DMS53 (cell line): ENCODE data around the gene PGGHG.

Experiments used
- DNase-seq: peaks from one replicate; lab custom pipeline; 2025; lab: John Stamatoyannopoulos, UW

Gene PGGHG

DNA sequence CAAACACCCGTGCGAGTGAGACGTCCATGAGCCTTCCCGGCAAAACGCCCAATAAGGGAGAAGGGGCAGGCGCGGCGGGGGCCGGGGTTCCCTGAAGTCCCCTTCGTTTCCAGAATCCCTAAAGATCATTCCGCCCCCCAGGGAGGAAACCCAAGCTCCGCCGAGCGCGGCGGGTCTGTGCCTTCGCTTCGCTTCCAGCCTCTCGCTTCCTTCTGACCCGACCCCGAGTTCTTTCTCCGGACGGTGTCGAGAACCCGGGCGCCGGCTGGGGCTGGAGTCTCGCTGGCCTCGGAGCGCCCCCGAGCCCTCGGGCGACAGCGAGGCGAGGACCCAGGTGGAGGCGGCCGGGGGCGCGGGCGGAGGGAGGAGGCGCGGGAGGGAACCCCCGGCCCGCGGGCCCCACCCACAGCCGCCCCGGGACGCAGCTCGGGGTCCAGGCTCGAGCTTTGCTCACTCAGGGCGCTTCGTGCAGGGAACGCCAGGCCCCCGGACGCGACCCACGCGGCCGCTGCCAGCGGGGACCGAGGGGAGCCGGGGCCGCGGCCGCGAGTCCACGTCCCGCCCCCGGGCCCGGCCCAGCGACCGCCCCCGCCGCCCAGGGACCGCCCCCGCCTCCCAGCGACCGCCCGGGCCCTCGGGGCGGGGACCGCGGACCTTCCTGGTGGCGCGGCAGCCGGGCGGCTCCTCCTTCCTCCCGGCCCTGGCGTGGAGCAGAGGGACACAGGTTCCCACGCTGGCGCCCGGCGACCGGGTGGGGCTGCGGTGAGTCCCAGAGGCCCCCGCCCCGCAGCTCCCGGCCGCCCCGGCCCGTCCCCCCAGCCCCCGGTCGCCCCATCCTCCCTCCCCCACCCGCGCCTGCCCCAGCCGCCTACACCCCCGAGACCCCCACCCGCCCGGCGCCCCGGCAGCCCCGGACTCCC is at the start of gene PGGHG:
TSS of gene PGGHG (plus strand) at position 649 of the 920 bp plus-strand sequence. CDS start 691 bp downstream, outside the sequence.
- DNase-seq = peak; percentile 85

DNA sequence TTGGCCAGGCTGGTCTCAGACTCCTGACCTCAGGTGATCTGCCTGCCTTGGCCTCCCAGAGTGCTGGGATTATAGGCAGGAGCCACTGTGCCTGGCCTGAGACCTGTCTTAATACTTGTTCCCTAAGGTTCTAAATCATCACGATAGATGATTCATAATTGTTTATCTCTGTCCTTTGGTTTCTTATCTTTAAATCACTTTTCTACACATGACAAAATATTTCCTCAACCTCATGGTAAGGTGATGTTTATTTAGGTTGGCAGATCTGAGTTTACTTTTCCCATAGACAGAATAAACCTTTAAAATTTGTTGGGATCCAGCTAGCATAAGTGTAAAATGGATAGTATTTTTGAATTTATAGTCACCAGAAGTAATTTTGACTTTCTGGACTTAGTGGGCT is 48.6 kb upstream of the PGGHG start:
- no peak for DNase-seq

DNA sequence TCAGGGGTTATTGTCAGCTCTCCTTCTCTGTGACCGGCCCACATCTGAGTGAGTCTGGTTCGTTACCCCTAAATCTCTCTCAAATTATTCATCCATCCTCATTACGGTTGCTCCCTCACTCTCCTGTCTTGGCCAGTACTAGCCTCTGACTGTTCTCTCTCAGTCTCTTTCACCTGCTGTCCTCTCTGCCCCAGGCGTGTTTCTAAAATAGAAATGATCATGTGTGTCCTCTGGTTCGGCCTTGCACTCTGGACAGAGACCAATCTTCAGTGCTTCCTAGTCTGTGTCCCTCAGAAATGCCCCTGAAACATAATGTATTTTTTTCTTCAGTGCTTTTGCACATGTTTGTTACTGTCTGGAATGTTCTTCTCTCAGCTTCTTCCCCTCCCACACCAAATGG is 47.3 kb upstream of the PGGHG start:
- DNase-seq = no peak

DNA sequence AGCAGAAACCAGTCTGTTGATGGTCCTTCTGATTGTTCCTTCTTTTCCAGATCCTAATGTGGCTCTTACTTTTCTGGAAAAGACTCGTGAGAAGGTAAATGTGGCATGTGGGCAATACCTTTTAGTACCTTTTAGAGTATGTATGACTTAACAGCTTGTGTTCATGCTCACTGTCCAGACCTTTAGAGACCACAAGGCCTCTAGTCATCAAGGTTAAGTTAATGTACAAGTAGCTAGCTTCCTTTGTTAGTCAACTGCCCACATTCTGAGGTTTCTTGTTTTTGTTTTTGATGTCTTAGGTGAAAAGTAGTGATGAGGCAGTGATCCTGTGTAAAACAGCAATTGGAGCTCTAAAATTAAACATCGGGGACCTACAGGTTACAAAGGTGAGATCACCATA is 44.5 kb upstream of the PGGHG start:
- no peak for DNase-seq

DNA sequence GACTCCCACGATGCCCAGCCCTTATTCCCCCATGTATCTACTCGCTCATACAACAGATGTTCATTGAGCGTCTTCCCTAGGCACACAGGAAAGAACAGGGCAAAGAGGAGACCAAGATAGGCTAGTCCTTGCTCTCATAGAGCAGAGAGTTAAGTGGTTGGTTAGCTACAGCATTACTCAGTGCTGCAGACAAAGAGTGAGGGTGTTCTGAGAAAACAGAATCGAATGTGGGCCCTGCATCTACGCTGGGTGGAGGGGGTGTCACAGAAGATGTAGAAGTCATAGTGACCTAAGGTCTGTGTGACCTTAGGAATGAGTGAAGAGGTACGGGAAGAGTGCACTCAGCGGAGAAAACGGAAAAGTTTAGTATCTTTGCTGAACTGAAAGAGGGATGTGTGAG is 39.9 kb upstream of the PGGHG start:
- DNase-seq = no peak

DNA sequence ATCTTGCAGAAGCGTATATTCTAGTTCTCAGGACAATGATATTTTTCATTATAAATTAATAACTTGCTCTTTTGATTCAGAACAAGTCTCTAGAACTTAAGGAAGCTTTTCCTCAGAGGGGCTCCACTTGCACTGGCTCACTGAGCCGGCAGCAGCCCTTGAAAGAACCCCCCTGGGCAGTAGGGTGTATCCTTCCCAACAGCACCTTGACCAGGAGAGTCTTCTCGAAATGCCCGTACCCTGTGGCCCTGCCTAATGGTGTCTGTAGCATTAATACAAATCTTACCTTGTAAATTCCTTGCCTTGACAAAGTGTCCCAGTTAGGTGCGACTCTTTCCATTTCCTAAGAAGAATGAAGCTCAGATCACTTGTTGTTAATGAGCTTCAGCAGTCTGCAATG is 38.7 kb upstream of the PGGHG start:
- DNase-seq = no peak

DNA sequence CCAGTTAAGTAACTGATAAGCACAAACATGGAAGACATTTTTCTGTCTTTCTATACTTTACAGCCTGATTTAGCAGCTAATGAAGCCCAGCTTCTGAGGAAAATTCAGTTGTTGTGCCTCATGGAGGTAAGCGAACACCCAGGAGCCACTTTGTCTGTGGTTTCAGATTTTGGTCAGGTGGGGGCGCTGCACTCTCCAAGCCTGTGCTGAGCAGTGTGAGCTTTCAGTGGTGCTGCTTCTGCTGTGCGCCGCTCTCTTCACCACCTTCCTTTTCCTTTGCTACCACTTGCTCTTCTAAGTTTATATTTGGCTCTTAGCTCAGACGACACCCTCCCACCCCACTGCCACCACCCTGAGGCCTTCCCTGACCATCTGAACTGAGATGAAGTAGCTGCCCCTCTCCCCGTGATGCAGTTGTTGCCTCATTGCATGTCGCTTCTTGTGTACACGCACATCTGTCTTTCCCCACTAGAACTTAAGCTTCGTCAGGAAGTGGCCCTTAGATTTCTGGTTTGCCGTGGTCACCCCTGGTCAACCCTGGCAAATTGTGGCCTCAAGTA is 38.1 kb upstream of the PGGHG start:
- DNase-seq = peak; percentile 81

DNA sequence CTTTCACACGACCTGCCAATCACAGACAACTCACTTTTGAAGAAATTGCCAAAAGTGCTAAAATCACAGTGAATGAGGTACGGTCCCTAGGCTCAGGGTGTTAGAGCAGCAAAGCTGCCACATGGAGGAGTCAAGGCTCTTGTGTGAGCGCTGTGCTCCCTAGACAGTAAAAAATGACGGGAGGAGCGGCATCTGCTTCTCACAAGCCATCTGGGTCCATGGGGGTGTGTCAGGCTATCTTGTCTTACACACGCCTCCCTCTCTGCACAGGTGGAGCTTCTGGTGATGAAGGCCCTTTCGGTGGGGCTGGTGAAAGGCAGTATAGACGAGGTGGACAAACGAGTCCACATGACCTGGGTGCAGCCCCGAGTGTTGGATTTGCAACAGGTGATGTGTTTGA is 37.4 kb upstream of the PGGHG start:
- DNase-seq = no peak

DNA sequence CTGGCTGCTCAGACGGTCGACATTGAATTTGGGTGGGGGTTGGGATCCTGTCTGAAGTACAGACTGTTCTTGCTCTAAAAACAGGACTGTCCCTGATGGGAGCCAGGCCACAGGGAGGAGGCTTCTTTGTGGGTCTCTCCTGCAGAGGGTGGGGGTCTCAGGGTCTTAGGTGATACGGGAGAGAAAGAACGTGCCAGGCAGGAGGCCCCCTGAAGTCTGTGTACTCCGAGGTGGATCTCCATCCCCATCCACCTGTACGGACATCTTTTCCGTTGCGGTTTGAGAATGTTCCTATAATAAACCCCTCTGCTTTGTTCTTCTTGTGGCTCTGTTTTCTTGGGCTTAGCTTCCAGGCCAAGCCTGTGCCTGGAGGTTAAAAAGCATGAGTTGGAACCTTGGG is 36.3 kb upstream of the PGGHG start:
- DNase-seq = no peak

DNA sequence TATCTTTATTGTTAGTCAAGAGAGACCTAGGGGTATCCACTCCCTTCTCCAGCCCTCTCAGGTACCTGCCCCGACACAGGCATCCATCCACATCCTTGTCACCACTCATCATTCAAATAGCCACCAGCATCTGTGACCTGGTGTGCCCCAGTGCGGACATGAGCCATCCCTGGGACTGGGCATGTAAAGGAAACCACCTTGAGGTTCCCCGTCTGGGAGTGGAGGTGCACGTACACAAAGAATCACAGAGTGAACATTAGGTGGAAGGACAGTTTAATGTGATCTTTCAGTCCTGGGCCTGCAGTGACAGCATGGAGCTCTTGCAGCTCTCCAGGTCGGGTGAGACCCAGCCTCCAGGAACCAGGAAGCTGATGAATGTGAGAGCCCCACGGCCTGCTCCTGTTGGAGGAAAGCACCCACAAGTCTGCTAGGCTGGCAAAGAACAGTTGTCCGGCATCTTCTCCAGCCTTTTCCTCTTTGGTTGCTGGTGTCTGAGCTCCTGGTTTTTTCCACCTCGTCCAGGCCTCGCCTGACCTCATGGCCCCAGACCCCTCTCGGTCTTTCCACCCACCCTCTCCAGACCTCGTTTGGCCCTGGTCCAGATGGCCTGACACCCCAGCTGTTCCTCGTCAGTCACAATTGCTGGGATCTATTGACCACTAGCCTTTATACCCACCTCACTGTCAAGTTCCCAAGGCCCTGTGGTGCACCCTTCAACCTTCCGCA is 35.6 kb upstream of the PGGHG start:
- peak; percentile 41 for DNase-seq

DNA sequence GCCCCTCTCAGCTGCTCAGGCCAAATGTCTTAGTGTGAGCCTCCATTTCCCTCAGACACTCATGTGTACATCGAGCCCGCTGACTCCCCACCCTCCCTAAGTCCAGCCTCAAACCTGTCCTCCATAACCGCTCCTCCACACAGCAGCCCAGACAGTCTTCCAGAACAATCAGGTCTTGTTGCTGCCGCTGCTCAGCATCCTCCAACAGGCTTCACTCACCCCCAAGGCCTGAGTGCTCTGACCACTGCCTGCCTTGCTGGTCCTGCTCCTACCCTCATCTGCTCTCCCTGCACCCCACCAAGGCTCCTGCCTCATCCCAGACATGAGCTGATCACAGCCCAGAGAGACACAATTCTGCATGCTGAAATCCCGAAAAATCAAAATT is 35.0 kb upstream of the PGGHG start:
- no peak for DNase-seq

DNA sequence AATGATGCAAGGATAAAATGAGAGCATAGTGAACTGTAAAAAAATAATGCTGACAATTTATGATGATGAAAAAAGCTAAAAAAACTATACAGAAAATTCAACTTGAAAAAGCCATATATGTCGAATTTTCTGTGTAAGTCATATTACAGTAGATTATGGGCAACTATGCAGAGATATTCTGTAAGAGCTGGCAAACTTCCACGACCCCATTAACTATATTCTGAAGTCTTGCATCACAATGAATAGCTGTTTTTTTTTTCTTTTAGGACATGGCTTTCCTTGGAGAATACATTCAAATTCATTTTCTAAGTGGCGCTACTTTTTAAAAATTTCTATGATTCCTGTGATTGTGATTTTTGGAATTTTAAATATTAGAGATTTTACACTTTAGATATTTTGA is 33.8 kb upstream of the PGGHG start:
- no peak for DNase-seq

DNA sequence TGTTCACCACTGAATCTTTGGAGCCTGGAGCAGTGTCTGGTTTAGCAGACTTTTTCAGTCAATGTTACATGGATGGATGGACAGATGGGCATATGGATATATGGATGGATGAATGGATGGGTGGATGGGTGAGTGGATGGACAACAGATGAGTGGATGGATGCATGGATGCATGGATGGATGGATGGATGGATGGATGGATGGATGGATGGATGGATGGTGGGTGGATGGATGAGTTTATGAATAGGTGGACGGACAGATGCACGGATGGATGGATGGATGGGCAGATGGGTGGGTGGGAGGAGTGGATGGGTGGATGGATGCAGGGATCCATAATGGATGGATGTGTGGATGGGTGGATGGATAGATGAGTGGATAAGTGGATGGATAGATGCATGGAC is 33.1 kb upstream of the PGGHG start:
- no peak for DNase-seq

DNA sequence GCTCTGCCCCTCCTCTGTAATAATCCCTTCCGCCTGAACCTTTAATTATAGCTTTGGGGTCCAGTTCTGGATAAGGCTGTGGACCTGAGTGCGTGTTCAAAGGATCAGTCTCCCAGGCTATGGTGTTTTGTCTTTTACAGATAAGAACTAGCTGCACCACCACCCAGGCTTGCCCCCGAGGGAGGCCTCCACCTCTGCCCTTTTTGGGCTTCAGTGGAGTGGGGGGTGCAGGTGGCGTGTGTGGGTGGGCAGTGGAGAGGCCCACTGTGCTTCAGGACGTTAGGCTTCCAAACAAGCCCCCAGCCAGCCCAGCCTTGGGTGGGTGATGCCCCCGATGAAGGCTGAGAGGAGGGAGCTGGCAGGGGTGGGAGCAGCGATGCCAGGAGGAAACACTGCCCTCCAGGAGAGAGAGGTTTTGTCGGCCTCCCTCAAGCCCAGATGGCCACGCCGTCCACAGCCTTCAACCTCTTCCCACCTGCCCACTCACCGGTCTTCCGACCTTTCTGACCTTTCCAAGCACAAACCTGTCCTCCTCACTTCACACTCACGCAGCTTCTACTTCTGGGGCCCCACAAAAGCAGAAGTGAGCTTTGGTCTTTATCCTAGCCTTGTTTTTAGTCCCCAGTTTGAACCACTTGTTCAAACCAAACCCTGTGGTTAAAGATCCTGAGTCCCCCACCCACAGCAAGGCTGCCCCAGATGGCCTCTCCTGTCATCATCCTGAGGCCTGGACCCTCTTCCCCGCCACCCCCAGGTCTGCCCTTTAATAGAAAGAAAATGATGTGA is 31.8 kb upstream of the PGGHG start:
- no peak for DNase-seq

DNA sequence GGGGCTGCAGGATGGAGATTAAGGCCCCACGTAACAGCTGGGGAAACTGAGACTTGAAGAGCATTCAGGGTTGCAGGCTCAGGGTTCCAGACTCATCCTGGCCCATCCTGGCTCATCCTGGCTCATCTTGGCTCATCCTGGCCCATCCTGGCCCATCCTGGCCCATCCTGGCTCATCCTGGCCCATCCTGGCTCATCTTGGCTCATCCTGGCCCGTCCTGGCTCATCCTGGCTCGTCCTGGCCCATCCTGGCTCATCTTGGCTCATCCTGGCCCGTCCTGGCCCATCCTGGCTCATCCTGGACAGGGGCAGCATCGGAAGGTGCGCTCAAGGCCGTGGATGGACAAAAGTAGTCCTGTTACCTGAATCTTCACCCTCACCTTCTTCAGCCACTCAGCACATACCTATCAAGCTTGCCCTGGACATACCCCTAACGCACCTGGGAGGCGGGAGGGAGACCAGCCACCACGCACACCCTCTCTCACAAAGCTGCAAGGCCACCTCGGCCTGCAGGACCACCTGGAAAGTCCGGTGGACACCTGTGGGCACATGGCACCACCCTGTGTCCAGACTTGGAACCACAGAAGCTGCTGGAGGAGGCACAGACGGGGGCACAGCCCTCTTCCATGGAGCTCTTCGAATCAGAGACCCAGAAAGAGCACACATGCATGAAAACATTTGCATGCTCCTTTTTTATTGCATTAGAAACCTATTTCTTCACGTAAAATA is 31.0 kb upstream of the PGGHG start:
- peak; percentile 43 for DNase-seq

DNA sequence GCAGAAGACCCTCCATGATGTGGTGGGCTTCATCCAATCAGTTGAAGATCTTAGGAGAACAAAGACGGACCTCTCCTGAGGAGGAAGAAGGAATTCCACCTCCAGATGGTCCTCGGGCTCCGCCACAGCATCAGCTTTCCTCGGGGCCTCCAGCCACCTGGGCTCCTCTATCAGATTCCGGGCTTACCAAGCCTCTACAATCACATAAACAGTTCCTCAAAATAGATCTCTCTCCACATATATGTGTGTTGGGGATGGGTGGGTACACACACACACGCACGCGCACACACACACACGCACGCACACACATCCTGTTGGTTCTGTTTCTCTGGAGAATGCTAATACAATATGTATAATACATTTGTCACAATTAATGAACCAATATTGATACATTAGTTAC is 29.5 kb upstream of the PGGHG start:
- no peak for DNase-seq

DNA sequence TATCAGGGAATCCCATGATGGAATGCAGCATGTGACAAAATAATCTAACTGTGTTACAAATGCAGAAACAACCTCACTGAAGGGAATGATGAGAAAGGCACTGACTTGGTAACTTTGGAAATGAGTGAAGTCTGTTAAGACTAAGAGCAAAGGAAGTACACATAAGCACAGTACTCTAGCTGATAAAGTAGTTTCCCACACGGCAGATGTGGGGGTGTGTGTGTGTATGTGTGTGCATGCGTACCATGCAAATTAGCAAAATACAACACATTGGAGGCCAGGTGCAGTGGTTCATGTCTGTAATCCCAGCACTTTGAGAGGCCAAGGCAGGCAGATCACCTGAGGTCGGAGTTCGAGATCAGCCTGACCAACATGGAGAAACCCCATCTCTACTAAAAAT is 27.3 kb upstream of the PGGHG start:
- DNase-seq = no peak

DNA sequence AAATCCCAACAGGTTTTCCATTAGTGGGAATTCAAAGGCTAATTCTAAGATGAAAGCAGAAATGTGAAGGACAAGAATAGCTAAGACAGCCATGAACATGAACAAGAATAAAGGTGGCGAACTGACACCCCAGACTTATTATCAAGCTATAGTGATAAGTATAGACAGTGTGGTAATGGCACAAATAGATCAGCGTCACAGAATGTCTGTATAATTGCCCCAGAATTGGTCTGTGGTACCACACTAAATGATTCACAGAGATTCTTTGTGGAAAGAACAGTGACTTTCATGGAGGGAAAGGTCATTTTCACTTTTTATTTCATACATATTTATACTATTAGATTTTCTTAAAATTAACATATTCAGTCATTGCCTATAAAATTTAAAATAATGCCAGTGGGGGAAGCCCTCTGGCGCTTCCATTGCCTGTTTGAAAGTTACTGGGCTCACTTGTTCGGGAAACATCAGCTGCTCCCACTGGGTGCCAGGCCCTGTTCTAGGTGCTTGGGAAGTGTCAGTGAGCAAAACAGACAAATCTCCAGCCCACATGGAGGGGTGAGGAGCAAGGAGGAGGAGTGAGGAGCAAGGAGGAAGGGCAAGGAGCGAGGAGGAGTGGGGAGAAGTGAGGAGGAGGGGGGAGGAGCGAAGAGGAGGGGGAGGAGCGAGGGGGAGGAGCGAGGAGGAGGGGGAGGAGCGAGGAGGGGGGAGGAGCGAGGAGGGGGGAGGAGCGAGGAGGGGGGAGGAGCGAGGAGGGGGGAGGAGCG is 22.1 kb upstream of the PGGHG start:
- no peak for DNase-seq

DNA sequence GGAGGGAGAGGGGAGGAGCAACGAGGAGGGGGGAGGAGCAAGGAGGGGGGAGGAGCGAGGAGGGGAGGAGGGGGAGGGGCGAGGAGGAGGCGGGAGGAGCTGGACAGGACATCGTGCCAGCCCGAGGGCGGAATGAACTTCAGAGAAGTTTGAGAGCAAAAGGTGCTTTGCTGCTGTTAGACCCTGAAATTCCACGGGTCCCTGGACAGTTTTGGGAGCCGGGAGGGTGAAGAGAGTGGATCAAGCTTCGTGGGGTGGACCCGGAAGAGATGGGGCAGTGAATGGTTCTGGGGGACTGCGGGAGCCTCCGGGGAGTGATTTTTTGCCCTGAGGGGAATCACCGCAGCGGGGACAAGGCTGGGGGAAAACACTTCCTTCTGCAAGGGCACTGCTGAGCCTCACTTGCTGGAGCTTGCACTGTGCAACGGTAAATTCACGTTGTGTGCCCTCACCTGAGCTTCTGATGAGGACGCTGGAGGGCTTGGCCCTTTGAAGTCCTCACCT is 21.4 kb upstream of the PGGHG start:
- DNase-seq = peak; percentile 66

DNA sequence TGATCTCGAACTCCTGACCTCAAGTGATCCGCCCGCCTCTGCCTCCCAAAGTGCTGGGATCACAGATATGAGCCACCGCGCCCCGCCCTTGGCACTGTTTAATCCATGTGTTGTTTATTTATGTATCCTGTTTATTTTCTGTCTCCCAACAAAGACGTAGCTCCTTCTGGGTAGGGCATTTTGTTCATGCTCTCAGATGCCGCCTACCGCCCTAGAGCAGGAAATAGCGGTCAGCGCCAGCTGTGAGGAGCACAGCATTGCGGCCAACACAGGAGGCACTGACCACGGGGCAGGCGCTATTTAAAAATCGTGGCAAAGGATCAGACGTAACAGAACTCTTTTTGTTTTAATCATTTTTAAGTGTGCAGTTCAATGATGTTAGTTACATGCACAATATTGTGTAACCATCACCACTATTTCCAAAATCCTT is 20.2 kb upstream of the PGGHG start:
- peak; percentile 82 for DNase-seq
